ENCODE measurements around the gene TSTD1. TPM values are rescaled to one million over a fixed set of nuclear protein-coding genes. Genes with fewer than 3 reads are reported as not detected.

Gene TSTD1
- total and polyA plus RNA-seq, 2 experiments from 2014 or later: 94.9 to 244 TPM

DNA sequence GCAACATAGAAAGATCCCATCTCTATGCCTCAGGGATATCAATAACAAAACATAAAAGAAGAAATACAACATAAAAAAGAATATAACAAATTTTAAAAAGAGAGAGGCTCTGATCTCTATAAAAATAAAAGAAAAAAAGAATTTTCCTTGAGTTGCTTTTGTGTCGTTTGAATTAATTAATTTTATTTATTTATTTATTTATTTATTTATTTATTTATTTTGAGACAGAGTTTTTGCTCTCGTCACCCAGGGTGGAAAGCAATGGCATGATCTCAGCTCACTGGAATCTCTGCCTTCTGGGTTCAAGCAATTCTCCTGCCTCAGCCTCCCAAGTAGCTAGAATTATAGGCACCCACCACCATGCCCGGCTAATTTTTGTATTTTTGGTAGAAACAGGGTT is 26.3 kb downstream of the TSTD1 start (continued):
- TF ChIP-seq, protein P1, sequence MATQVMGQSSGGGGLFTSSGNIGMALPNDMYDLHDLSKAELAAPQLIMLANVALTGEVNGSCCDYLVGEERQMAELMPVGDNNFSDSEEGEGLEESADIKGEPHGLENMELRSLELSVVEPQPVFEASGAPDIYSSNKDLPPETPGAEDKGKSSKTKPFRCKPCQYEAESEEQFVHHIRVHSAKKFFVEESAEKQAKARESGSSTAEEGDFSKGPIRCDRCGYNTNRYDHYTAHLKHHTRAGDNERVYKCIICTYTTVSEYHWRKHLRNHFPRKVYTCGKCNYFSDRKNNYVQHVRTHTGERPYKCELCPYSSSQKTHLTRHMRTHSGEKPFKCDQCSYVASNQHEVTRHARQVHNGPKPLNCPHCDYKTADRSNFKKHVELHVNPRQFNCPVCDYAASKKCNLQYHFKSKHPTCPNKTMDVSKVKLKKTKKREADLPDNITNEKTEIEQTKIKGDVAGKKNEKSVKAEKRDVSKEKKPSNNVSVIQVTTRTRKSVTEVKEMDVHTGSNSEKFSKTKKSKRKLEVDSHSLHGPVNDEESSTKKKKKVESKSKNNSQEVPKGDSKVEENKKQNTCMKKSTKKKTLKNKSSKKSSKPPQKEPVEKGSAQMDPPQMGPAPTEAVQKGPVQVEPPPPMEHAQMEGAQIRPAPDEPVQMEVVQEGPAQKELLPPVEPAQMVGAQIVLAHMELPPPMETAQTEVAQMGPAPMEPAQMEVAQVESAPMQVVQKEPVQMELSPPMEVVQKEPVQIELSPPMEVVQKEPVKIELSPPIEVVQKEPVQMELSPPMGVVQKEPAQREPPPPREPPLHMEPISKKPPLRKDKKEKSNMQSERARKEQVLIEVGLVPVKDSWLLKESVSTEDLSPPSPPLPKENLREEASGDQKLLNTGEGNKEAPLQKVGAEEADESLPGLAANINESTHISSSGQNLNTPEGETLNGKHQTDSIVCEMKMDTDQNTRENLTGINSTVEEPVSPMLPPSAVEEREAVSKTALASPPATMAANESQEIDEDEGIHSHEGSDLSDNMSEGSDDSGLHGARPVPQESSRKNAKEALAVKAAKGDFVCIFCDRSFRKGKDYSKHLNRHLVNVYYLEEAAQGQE (IDR thresholded peaks at IDR 0.05; ENCODE audit: unreplicated experiment): no peak
- TF ChIP-seq ZNF114 (CRISPR knock-in tag; IDR thresholded peaks at IDR 0.05): no peak
- TF ChIP-seq NANOG (IDR thresholded peaks at IDR 0.05; ENCODE audit: borderline replicate concordance): no peak
- TF ChIP-seq, protein P2, sequence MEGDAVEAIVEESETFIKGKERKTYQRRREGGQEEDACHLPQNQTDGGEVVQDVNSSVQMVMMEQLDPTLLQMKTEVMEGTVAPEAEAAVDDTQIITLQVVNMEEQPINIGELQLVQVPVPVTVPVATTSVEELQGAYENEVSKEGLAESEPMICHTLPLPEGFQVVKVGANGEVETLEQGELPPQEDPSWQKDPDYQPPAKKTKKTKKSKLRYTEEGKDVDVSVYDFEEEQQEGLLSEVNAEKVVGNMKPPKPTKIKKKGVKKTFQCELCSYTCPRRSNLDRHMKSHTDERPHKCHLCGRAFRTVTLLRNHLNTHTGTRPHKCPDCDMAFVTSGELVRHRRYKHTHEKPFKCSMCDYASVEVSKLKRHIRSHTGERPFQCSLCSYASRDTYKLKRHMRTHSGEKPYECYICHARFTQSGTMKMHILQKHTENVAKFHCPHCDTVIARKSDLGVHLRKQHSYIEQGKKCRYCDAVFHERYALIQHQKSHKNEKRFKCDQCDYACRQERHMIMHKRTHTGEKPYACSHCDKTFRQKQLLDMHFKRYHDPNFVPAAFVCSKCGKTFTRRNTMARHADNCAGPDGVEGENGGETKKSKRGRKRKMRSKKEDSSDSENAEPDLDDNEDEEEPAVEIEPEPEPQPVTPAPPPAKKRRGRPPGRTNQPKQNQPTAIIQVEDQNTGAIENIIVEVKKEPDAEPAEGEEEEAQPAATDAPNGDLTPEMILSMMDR (conservative IDR thresholded peaks at IDR 0.05; ENCODE audit: low read depth in 2 of 2): no peak

DNA sequence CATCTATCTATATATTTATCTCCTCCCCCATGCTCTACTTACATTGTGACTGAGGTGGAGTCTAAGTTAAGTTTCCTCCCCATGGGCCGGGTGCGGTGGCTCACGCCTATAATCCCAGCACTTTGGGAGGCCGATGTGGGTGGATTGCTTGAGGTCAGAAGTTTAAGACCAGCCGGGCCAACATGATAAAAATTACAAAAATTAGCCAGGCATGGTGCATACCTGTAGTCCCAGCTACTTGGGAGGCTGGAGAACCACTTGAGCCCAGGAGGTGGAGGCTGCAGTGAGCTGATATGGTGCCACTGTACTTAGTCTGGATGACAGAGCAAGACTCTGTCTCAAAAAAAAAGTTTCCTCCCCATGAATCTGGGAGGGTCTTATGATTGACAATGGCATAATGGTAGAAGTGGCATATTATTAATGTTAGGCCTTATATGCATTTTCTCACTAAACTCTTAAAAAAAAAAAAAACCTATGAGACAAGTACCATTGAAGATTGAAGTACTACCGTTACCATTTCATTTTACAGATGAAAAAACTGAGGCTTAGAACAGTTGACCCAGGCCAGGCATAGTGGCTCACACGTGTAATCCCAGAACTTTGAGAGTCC is 29.1 kb downstream of the TSTD1 start:
- no peaks in the 10 kb centered on the region for H3K9me2 ChIP-seq (ENCODE audit: insufficient read depth)
- no peaks in the 10 kb centered on the region for H3K27me3 Mint-ChIP-seq (ENCODE audit: insufficient read depth, low read depth, poor library complexity)
- peaks cover 30% of the 10 kb centered on the region for H3K36me3 Mint-ChIP-seq (ENCODE audit: low read depth)
- H3K27ac ChIP-seq (ENCODE audit: low read depth): no peak overlapping the region
- H3F3A ChIP-seq (replicated peaks; ENCODE audit: low read depth): peaks cover 11% of the 10 kb centered on the region
- H2AFZ ChIP-seq: no peak overlapping the region
- no peak for DNase-seq (ENCODE audit: low spot score)
- no peaks in the 10 kb centered on the region for H3K9me3 Mint-ChIP-seq
- H4K20me1 ChIP-seq (replicated peaks; ENCODE audit: insufficient read depth): peaks cover 77% of the 10 kb centered on the region
- no peak for ATAC-seq
- peaks cover 34% of the 10 kb centered on the region for H3K4me1 ChIP-seq (ENCODE audit: insufficient read depth)
- no peak overlapping the region for H3K27ac Mint-ChIP-seq
- H3K36me3 ChIP-seq (ENCODE audit: insufficient read depth): no peaks in the 10 kb centered on the region; the same call in none of the 2 replicates
- no peak overlapping the region for H3K4me2 ChIP-seq
- H3K27me3 ChIP-seq (ENCODE audit: insufficient read depth): no peaks in the 10 kb centered on the region
- no peak overlapping the region for H3K4me3 ChIP-seq
- peaks cover 40% of the 10 kb centered on the region for H3K4me1 Mint-ChIP-seq
- H3K4me3 Mint-ChIP-seq: no peak overlapping the region
- H3K79me2 ChIP-seq (replicated peaks; ENCODE audit: insufficient read depth): peaks cover 99% of the 10 kb centered on the region
- no peak for TF ChIP-seq EZH2 (IDR thresholded peaks at IDR 0.05; ENCODE audit: low read depth, unreplicated experiment)
- TF ChIP-seq, protein P2 (conservative IDR thresholded peaks at IDR 0.05; ENCODE audit: low read depth in 2 of 2): no peak
- no peak for TF ChIP-seq JUNB (IDR thresholded peaks at IDR 0.05; ENCODE audit: unreplicated experiment)
- no peak for TF ChIP-seq NANOG (IDR thresholded peaks at IDR 0.05; ENCODE audit: borderline replicate concordance)
- no peak for TF ChIP-seq ZNF114 (CRISPR knock-in tag; IDR thresholded peaks at IDR 0.05)
- no peak for TF ChIP-seq STAT1 (IDR thresholded peaks at IDR 0.05; ENCODE audit: unreplicated experiment)
- no peak for TF ChIP-seq POLR2AphosphoS5 (IDR thresholded peaks at IDR 0.05; ENCODE audit: low read depth)
- TF ChIP-seq EZH2phosphoT487 (IDR thresholded peaks at IDR 0.05; ENCODE audit: unreplicated experiment): no peak
- TF ChIP-seq ZNF331 (CRISPR knock-in tag; IDR thresholded peaks at IDR 0.05; ENCODE audit: low read depth): no peak
- TF ChIP-seq, protein P3, sequence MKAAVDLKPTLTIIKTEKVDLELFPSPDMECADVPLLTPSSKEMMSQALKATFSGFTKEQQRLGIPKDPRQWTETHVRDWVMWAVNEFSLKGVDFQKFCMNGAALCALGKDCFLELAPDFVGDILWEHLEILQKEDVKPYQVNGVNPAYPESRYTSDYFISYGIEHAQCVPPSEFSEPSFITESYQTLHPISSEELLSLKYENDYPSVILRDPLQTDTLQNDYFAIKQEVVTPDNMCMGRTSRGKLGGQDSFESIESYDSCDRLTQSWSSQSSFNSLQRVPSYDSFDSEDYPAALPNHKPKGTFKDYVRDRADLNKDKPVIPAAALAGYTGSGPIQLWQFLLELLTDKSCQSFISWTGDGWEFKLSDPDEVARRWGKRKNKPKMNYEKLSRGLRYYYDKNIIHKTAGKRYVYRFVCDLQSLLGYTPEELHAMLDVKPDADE (IDR thresholded peaks at IDR 0.05): no peak
